ENCODE measurements around the gene MAST2.

The MAST2 gene

GRCh38 chr1:46030074-46030870, 226.9 kb downstream of the MAST2 start:
- no peak overlapping the region for H3K4me2 ChIP-seq (ENCODE audit: low read depth, low read length, poor library complexity, severe bottlenecking)
- H3K9me3 ChIP-seq (ENCODE audit: insufficient read depth, low read depth, low read length) = no peaks in the 10 kb centered on the region
- H3K79me2 ChIP-seq (ENCODE audit: insufficient read depth, low read length) = no peaks in the 10 kb centered on the region
- H3K9ac ChIP-seq (ENCODE audit: low read depth, low read length, poor library complexity, severe bottlenecking) = no peak overlapping the region
- no peak overlapping the region for H2AFZ ChIP-seq (ENCODE audit: low read length)
- no peaks in the 10 kb centered on the region for H3K4me1 ChIP-seq (ENCODE audit: insufficient read depth, low read length, poor library complexity, severe bottlenecking)
- no peaks in the 10 kb centered on the region for H4K20me1 ChIP-seq (ENCODE audit: insufficient read depth, low read length, poor library complexity, severe bottlenecking)
- no peaks in the 10 kb centered on the region for H3K9me2 ChIP-seq (replicated peaks; ENCODE audit: low read depth, low read length)
- TF ChIP-seq CTCF (conservative IDR thresholded peaks at IDR 0.05; ENCODE audit: low read length) (no peak), EZH2phosphoT487 (IDR thresholded peaks at IDR 0.05; ENCODE audit: borderline replicate concordance) (no peak)
- H3F3A ChIP-seq (ENCODE audit: low read depth) = no peaks in the 10 kb centered on the region
- H3K4me3 ChIP-seq (ENCODE audit: low read length, poor library complexity, severe bottlenecking) = no peak overlapping the region
- peaks cover 10% of the 10 kb centered on the region; the same call in 1 of the 2 replicates for H3K36me3 ChIP-seq (ENCODE audit: insufficient read depth, low read length)
- H3K27me3 ChIP-seq (ENCODE audit: insufficient read depth, low read length, poor library complexity, severe bottlenecking) = no peaks in the 10 kb centered on the region

- Histone ChIP-seq H3K4me2 (ENCODE audit: low read depth, low read length, poor library complexity, severe bottlenecking) (no peak overlapping the region), H3K9ac (ENCODE audit: low read depth, low read length, poor library complexity, severe bottlenecking) (no peak overlapping the region), H3K4me3 (ENCODE audit: low read length, poor library complexity, severe bottlenecking) (no peak overlapping the region), H4K20me1 (ENCODE audit: insufficient read depth, low read length, poor library complexity, severe bottlenecking) (no peaks in the 10 kb centered on the region), H3F3A (ENCODE audit: low read depth) (no peaks in the 10 kb centered on the region), H3K27me3 (ENCODE audit: insufficient read depth, low read length, poor library complexity, severe bottlenecking) (no peaks in the 10 kb centered on the region), H2AFZ (ENCODE audit: low read length) (no peak overlapping the region), H3K9me3 (ENCODE audit: insufficient read depth, low read depth, low read length) (no peaks in the 10 kb centered on the region), H3K4me1 (ENCODE audit: insufficient read depth, low read length, poor library complexity, severe bottlenecking) (no peaks in the 10 kb centered on the region), H3K36me3 (ENCODE audit: insufficient read depth, low read length) (peaks cover 12% of the 10 kb centered on the region; the same call in 1 of the 2 replicates), H3K79me2 (ENCODE audit: insufficient read depth, low read length) (no peaks in the 10 kb centered on the region), H3K9me2 (replicated peaks; ENCODE audit: low read depth, low read length) (no peaks in the 10 kb centered on the region)
- no peak for TF ChIP-seq EZH2phosphoT487 (IDR thresholded peaks at IDR 0.05; ENCODE audit: borderline replicate concordance)
- TF ChIP-seq CTCF (conservative IDR thresholded peaks at IDR 0.05; ENCODE audit: low read length) = no peak
These were observed 227.7 kb downstream of the MAST2 start for GRCh38 chr1:46030876-46031660.

GRCh38 chr1:46034601-46035516, 231.4 kb downstream of the MAST2 start:
- Histone ChIP-seq H4K20me1 (ENCODE audit: insufficient read depth, low read length, poor library complexity, severe bottlenecking) (no peaks in the 10 kb centered on the region), H3K4me2 (ENCODE audit: low read depth, low read length, poor library complexity, severe bottlenecking) (no peak overlapping the region), H3K4me3 (ENCODE audit: low read length, poor library complexity, severe bottlenecking) (no peak overlapping the region), H3K9me2 (replicated peaks; ENCODE audit: low read depth, low read length) (no peaks in the 10 kb centered on the region), H3K9ac (ENCODE audit: low read depth, low read length, poor library complexity, severe bottlenecking) (no peak overlapping the region), H3K79me2 (ENCODE audit: insufficient read depth, low read length) (no peaks in the 10 kb centered on the region), H3K36me3 (ENCODE audit: insufficient read depth, low read length) (peaks cover 34% of the 10 kb centered on the region; the same call in 1 of the 2 replicates), H3K27me3 (ENCODE audit: insufficient read depth, low read length, poor library complexity, severe bottlenecking) (no peaks in the 10 kb centered on the region), H3F3A (ENCODE audit: low read depth) (no peaks in the 10 kb centered on the region), H2AFZ (ENCODE audit: low read length) (no peak overlapping the region), H3K4me1 (ENCODE audit: insufficient read depth, low read length, poor library complexity, severe bottlenecking) (peaks cover under 1% of the 10 kb centered on the region), H3K9me3 (ENCODE audit: insufficient read depth, low read depth, low read length) (no peaks in the 10 kb centered on the region)
- TF ChIP-seq EZH2phosphoT487 (IDR thresholded peaks at IDR 0.05; ENCODE audit: borderline replicate concordance) = no peak
- TF ChIP-seq CTCF (conservative IDR thresholded peaks at IDR 0.05; ENCODE audit: low read length) = no peak

All from Loucy (cell line).